LNCAP (cell line): Measurements from ENCODE around the gene STIM1.

Source experiments
- TF ChIP-seq, protein P1 (sequence below): fragments of 450-650 bp; IDR thresholded peaks from 2 replicates; pipeline ENCODE4 v1.5.1; 2017; ENCODE audit warnings: mild to moderate bottlenecking

The STIM1 gene

DNA sequence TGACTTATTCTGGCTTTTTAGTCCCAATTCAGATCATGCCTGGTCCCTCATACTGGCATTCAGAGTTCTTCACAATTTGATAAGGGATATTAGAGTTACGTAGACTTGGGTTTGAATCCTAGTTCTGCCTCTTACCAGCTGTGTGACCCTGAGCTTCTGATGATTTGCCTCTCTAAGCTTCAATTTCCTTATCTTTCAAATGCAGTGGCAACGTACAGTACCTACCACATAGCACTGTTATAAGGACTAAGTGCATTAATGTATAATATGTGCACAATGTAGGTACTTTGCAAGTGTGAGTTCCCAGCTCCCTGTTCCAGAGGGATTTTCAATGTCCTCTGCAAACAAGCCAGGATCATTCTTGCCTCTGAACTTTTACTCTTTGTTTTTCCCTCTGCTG lies 22.0 kb upstream of the STIM1 start:
- TF ChIP-seq, protein P1, sequence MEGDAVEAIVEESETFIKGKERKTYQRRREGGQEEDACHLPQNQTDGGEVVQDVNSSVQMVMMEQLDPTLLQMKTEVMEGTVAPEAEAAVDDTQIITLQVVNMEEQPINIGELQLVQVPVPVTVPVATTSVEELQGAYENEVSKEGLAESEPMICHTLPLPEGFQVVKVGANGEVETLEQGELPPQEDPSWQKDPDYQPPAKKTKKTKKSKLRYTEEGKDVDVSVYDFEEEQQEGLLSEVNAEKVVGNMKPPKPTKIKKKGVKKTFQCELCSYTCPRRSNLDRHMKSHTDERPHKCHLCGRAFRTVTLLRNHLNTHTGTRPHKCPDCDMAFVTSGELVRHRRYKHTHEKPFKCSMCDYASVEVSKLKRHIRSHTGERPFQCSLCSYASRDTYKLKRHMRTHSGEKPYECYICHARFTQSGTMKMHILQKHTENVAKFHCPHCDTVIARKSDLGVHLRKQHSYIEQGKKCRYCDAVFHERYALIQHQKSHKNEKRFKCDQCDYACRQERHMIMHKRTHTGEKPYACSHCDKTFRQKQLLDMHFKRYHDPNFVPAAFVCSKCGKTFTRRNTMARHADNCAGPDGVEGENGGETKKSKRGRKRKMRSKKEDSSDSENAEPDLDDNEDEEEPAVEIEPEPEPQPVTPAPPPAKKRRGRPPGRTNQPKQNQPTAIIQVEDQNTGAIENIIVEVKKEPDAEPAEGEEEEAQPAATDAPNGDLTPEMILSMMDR = no peak

DNA sequence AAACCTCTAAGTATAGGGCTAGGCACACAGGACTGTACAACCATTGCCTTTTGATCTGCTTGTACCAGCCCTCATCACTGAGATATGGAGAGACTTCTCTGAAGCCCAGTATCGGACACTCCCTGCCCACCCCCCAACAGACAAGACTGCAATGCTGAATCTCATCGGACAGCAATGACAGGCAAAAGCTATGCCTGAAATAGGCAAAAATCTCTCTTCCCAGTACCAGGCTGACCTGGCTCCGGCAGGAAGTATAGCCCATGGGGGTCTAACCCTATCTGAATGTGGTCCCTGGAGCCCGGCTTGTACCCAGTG lies 21.2 kb upstream of the STIM1 start:
- TF ChIP-seq, protein P1 = no peak

DNA sequence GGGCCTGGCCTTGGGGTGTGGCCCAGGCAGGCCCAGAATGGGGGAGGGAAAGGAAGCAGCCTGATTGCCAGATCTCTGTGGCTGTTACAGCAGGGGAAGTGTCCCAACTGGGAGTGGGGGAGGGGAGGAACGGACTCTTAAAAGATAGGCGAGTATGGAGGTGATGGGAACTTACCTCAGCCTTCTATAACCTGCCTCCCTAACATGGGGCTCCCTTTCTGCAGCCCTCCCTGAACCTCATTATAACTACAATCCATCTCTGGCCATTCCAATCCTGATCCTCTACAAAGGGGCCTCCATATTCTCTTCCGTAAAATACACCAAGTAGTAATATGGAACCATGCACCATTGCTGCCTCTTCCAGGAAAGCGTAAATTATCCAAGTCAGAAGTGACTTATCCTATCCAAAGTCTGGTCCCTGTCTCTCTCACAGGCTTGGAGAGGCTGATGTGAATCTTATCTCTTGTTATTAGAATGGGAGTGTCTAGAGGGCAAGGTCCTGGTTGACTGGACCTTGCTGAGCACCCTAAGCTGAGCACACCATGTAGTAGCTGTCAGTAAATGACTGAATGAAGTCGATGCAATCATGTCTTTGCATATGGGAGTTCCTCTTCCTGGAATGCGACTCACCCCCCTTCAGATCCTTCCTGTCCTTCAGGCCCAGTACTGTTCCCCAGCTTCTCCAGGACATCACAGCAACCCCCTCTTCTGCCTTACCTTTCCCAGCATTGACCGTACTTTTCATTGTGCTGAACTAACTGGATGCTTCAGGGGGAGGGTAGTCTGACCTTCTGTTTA lies 20.6 kb upstream of the STIM1 start:
- TF ChIP-seq, protein P1 = no peak

DNA sequence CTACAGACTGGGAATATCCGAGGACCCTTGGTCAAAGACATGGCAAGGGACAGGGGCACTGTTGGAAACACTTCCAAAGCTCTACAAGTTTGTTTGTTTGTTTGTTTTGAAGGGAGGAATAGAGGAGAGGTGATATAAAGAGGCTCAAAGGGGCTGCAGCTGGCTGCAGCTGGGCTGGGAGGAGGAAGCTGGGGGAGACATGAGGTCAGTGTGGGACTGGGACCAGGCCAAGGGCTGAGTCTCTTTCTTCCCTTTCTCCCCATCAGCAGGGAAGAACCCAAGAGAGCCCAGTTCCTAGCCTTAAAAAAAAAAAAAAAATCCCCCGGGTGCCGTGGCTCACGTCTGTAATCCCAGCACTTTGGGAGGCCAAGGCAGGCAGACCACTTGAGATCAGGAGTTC lies 19.7 kb upstream of the STIM1 start:
- TF ChIP-seq, protein P1 = no peak

DNA sequence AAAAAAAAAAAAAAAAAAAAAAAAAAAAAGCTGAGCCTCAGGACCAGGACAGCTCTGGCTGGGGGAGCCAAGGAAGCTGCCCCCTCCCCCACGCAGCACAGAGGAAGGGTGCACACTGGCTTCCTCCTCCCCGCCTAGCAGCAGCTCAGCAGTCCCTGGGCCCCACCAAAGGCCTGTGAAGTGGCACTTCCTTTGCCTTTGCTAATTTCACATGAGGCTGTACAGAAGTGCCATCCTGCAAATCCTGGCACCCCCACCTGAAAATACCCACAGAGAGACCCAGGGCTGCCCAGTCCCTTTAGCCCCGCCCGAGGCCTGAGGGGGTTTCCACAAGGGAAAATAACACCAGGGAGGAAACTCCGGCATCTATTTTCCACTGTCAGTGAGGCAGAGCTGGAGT lies 18.6 kb upstream of the STIM1 start:
- TF ChIP-seq, protein P1 = no peak

DNA sequence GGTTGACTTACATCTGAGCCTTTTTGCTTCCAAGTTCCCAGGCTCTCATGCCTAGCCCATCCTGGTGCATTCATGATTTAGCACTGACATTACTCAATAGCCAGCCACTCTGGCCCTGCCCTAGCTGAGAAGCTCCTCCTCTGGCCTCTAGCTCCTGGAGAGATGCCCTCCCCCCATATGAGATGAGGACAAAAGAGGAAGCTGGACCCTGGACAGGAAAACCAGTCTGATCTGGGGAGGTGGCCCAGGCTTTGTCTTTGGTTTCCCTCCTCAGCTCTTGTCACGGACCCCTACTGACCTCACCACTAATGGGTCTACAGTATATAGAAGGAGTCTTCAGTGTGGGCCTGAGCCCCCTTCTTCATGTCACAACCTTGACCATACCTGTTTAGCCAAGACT lies 17.7 kb upstream of the STIM1 start:
- TF ChIP-seq, protein P1 = no peak

DNA sequence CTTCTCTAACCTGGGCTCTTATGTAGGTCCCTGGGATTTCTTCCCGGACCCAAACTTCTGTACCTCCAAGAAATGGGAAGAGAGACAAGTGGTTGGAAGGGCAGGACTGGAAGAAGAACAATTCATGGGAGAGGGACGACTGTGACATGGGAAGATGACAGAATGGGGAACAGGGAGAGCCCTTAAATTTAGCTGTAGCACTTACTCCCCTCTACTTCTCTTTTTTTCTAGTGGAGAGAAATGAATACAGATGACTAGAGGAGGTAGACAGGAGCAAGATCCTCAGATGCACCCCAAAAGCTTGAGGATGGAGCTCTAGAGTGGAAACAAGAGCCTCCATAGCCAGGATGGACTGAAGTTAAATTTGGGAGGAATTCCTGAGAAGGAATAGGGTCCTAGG lies 17.0 kb upstream of the STIM1 start:
- TF ChIP-seq, protein P1 = no peak
